KOPT-K1 (cell line): ENCODE results near the gene SAXO2.
"Not testable (repeated sequence)": the region's sequence is repeated elsewhere in the genome, so short reads cannot be mapped to it uniquely, and the experiment has no call there.

Experiments used
- H3K27ac ChIP-seq: fragments of 200-600 bp; sonication (generic); 2 replicates; pipeline ENCODE4 v1.5.1; 2016; ENCODE audit warnings: antibody characterized with exemption, mild to moderate bottlenecking, low read depth, low read length; ENCODE audit not compliant: poor library complexity, severe bottlenecking
- H3K36me3 ChIP-seq: fragments of 200-600 bp; sonication (generic); 2 replicates; pipeline ENCODE4 v1.5.1; 2017; ENCODE audit warnings: antibody characterized with exemption, mild to moderate bottlenecking, low read length, moderate library complexity; ENCODE audit not compliant: insufficient read depth
- H3K9me3 ChIP-seq: fragments of 200-600 bp; sonication (generic); 2 replicates; pipeline ENCODE4 v1.5.1; 2017; ENCODE audit warnings: antibody characterized with exemption, low read length, mild to moderate bottlenecking; ENCODE audit not compliant: insufficient read depth, poor library complexity, severe bottlenecking

SAXO2 gene

GRCh38 chr15:82316247-82317090 is 53.9 kb downstream of the SAXO2 start:
- not testable (repeated sequence) for H3K27ac ChIP-seq, H3K36me3 ChIP-seq, H3K9me3 ChIP-seq

GRCh38 chr15:82317091-82317489 is 54.5 kb downstream of the SAXO2 start:
- Histone ChIP-seq H3K27ac (no peak overlapping the region), H3K9me3 (no peaks in the 10 kb centered on the region), H3K36me3 (no peaks in the 10 kb centered on the region)

GRCh38 chr15:82317516-82317915 is 54.9 kb downstream of the SAXO2 start:
- not testable (repeated sequence) for H3K36me3 ChIP-seq, H3K27ac ChIP-seq

GRCh38 chr15:82318281-82318680 is 55.7 kb downstream of the SAXO2 start:
- H3K9me3 ChIP-seq, H3K36me3 ChIP-seq, H3K27ac ChIP-seq: not testable (repeated sequence)

More at GRCh38 chr15:82317516-82317915, 54.9 kb downstream of the SAXO2 start:
- not testable (repeated sequence) for H3K9me3 ChIP-seq

GRCh38 chr15:82319522-82320278 is 57.1 kb downstream of the SAXO2 start:
- H3K9me3 ChIP-seq, H3K36me3 ChIP-seq, H3K27ac ChIP-seq: not testable (repeated sequence)

- H3K9me3 ChIP-seq, H3K36me3 ChIP-seq: not testable (repeated sequence)
These were observed 58.2 kb downstream of the SAXO2 start for GRCh38 chr15:82320861-82321260.

GRCh38 chr15:82322488-82322887 is 59.9 kb downstream of the SAXO2 start:
- not testable (repeated sequence) for H3K27ac ChIP-seq, H3K9me3 ChIP-seq, H3K36me3 ChIP-seq

More at GRCh38 chr15:82320861-82321260, 58.2 kb downstream of the SAXO2 start:
- H3K27ac ChIP-seq: not testable (repeated sequence)

GRCh38 chr15:82324831-82325230 is 62.2 kb downstream of the SAXO2 start:
- not testable (repeated sequence) for H3K27ac ChIP-seq, H3K36me3 ChIP-seq, H3K9me3 ChIP-seq

- not testable (repeated sequence) for H3K27ac ChIP-seq, H3K36me3 ChIP-seq, H3K9me3 ChIP-seq
These were observed 63.0 kb downstream of the SAXO2 start for GRCh38 chr15:82325646-82326045.

GRCh38 chr15:82326896-82327295 is 64.3 kb downstream of the SAXO2 start:
- not testable (repeated sequence) for H3K9me3 ChIP-seq, H3K36me3 ChIP-seq, H3K27ac ChIP-seq

- H3K27ac ChIP-seq, H3K36me3 ChIP-seq, H3K9me3 ChIP-seq: not testable (repeated sequence)
These were observed 64.8 kb downstream of the SAXO2 start for GRCh38 chr15:82327372-82327771.

- H3K27ac ChIP-seq, H3K9me3 ChIP-seq, H3K36me3 ChIP-seq: not testable (repeated sequence)
These were observed 66.4 kb downstream of the SAXO2 start for GRCh38 chr15:82329039-82329438.

GRCh38 chr15:82330921-82331320 is 68.3 kb downstream of the SAXO2 start:
- H3K36me3 ChIP-seq, H3K9me3 ChIP-seq, H3K27ac ChIP-seq: not testable (repeated sequence)

GRCh38 chr15:82331576-82332304 is 69.1 kb downstream of the SAXO2 start:
- not testable (repeated sequence) for H3K36me3 ChIP-seq, H3K27ac ChIP-seq, H3K9me3 ChIP-seq
